Testis (tissue), 2 donors: ENCODE measurements around the gene CLSTN1.

Source experiments
- CTCF ChIP-seq, 3 experiments: fragments of 450-650 bp in 2 of 3; fragments of 200-600 bp in 1 of 3; sonication (generic) in 1 of 3; IDR thresholded peaks; one replicate each; pipeline ENCODE4 v1.5.1; 2016 to 2019; ENCODE audit warnings: antibody characterized with exemption in 3 of 3, mild to moderate bottlenecking in 2 of 3, moderate library complexity in 1 of 3
- POLR2A ChIP-seq: fragments of 450-650 bp; IDR thresholded peaks from one replicate; pipeline ENCODE4 v1.6.1; 2017; ENCODE audit warnings: antibody characterized with exemption, mild to moderate bottlenecking, moderate library complexity

- TF ChIP-seq CTCF (IDR thresholded peaks at IDR 0.05) (no peak), POLR2A (no peak)
Measured at GRCh38 chr1:9755441-9755995, 68.2 kb downstream of the CLSTN1 start.
